ENCODE data around the gene EYA4. TPM values are rescaled to one million over a fixed set of nuclear protein-coding genes. Genes with fewer than 3 reads are reported as not detected.
"Not testable (repeated sequence)": the region's sequence is repeated elsewhere in the genome, so short reads cannot be mapped to it uniquely, and the experiment has no call there.

The EYA4 gene
- total RNA-seq, 2 experiments from 2014 or later, result not detected

- H3K27ac Mint-ChIP-seq; CTCF ChIA-PET; H3K9me3 Mint-ChIP-seq (ENCODE audit: insufficient read depth); H3K27me3 Mint-ChIP-seq (ENCODE audit: low read depth); POLR2A ChIA-PET; H3K4me1 Mint-ChIP-seq (ENCODE audit: low read depth); ATAC-seq; DNase-seq; H3K4me3 Mint-ChIP-seq; H3K36me3 Mint-ChIP-seq (ENCODE audit: low read depth): not testable (repeated sequence)
Measured at GRCh38 chr6:133397601-133398000, 156.4 kb downstream of the EYA4 start.

DNA sequence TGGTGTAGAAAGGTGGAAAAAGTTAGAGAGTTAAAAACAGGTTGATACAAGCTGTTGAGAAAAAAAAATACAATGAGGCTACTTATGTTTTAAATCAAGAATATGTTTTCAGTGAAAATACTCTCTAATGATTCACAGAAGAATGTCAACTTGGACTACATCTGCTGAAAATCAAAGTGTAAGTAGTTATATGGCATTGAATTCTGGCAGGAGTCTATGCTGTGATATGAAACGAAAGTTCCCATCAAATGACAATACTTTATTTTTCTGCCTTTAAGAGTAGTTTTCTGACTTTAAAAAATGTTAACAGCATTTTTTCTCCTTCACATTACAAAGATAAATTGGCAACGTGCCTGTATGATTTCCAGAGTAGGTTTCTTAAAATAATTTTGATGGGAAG lies 158.3 kb downstream of the EYA4 start:
- DNase-seq (no peak), ATAC-seq (no peak)
- Mint-ChIP-seq H3K4me3 (no peak overlapping the region), H3K27ac (no peak overlapping the region), H3K9me3 (ENCODE audit: insufficient read depth) (no peaks in the 10 kb centered on the region), H3K4me1 (ENCODE audit: low read depth) (no peaks in the 10 kb centered on the region), H3K27me3 (ENCODE audit: low read depth) (no peaks in the 10 kb centered on the region), H3K36me3 (ENCODE audit: low read depth) (no peaks in the 10 kb centered on the region)
- ChIA-PET CTCF (no interaction called here), POLR2A (no interaction called here)

DNA sequence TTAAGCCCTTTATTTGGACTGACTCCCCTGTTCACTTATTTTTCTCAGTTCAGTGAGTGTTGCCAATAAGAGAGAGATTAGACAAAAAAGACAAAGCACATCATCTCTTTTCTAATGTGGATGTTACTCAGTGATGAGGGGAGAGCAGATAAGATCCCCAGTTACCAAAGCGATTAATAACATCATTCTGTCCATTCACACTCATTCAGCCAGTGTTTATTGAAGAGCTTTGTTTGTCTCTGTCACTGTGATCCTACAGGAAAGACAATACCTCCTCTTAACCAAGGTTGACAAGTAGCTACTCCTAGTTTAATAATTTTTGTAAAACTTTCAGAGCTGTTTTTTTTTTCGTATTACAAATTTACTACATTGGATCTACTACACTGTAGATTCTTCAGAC lies 163.0 kb downstream of the EYA4 start:
- DNase-seq (no peak), ATAC-seq (no peak)
- ChIA-PET POLR2A (no interaction called here), CTCF (interaction anchor here (0.7 kb wide), 1 partner anchor 659 kb away, joined by 3 read pairs; no protein-coding TSS in a partner anchor)
- Mint-ChIP-seq H3K9me3 (ENCODE audit: insufficient read depth) (no peaks in the 10 kb centered on the region), H3K4me3 (no peak overlapping the region), H3K27ac (no peak overlapping the region), H3K36me3 (ENCODE audit: low read depth) (no peaks in the 10 kb centered on the region), H3K27me3 (ENCODE audit: low read depth) (no peaks in the 10 kb centered on the region), H3K4me1 (ENCODE audit: low read depth) (no peaks in the 10 kb centered on the region)

GRCh38 chr6:133404728-133405127 lies 163.6 kb downstream of the EYA4 start:
- Mint-ChIP-seq H3K4me1 (ENCODE audit: low read depth) (no peaks in the 10 kb centered on the region), H3K27ac (no peak overlapping the region), H3K4me3 (no peak overlapping the region), H3K9me3 (ENCODE audit: insufficient read depth) (no peaks in the 10 kb centered on the region), H3K36me3 (ENCODE audit: low read depth) (no peaks in the 10 kb centered on the region), H3K27me3 (ENCODE audit: low read depth) (no peaks in the 10 kb centered on the region)
- no peak for ATAC-seq
- no peak for DNase-seq
- ChIA-PET POLR2A (no interaction called here), CTCF (interaction anchor here (0.7 kb wide), 1 partner anchor 659 kb away, joined by 3 read pairs; no protein-coding TSS in a partner anchor)

GRCh38 chr6:133407320-133408100 lies 166.4 kb downstream of the EYA4 start:
- Mint-ChIP-seq H3K36me3 (ENCODE audit: low read depth) (no peaks in the 10 kb centered on the region), H3K27ac (no peak overlapping the region), H3K9me3 (ENCODE audit: insufficient read depth) (no peaks in the 10 kb centered on the region), H3K27me3 (ENCODE audit: low read depth) (no peaks in the 10 kb centered on the region), H3K4me3 (no peak overlapping the region), H3K4me1 (ENCODE audit: low read depth) (no peaks in the 10 kb centered on the region)
- DNase-seq (no peak), ATAC-seq (no peak)
- POLR2A ChIA-PET, result no interaction called here
- CTCF ChIA-PET, result no interaction called here

GRCh38 chr6:133408132-133408531 lies 167.0 kb downstream of the EYA4 start:
- Mint-ChIP-seq H3K27ac (no peak overlapping the region), H3K9me3 (ENCODE audit: insufficient read depth) (no peaks in the 10 kb centered on the region), H3K4me1 (ENCODE audit: low read depth) (no peaks in the 10 kb centered on the region), H3K27me3 (ENCODE audit: low read depth) (no peaks in the 10 kb centered on the region), H3K36me3 (ENCODE audit: low read depth) (no peaks in the 10 kb centered on the region), H3K4me3 (no peak overlapping the region)
- ATAC-seq (no peak), DNase-seq (no peak)
- CTCF ChIA-PET, result no interaction called here
- POLR2A ChIA-PET, result no interaction called here

DNA sequence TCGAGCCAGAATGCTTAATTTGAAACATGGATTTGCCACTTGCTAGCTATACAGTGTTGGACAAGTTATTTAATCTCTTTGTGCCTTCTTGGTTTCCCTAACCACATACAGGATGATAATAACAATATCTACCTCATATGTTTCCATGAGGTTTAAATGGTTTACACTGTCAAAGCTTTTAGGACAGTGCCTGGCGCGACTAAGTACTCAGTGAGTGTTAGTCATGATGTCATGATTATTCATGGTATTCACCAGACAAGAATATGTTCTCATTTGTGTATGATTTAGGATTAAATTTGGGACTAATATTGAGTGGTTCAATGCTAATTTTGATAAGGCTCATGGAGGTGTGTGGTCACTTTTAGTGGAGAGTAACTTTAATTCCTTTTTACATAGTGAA lies 167.4 kb downstream of the EYA4 start:
- no peaks in the 10 kb centered on the region for H3K36me3 Mint-ChIP-seq (ENCODE audit: low read depth)
- no peak overlapping the region for H3K4me3 Mint-ChIP-seq
- ChIA-PET CTCF (no interaction called here), POLR2A (no interaction called here)
- no peak for ATAC-seq
- no peaks in the 10 kb centered on the region for H3K27me3 Mint-ChIP-seq (ENCODE audit: low read depth)
- H3K4me1 Mint-ChIP-seq (ENCODE audit: low read depth), result no peaks in the 10 kb centered on the region
- no peak for DNase-seq
- H3K9me3 Mint-ChIP-seq (ENCODE audit: insufficient read depth), result no peaks in the 10 kb centered on the region
- no peak overlapping the region for H3K27ac Mint-ChIP-seq

GRCh38 chr6:133410638-133411435 lies 169.7 kb downstream of the EYA4 start:
- no peak overlapping the region for H3K4me3 Mint-ChIP-seq
- H3K4me1 Mint-ChIP-seq (ENCODE audit: low read depth), result no peaks in the 10 kb centered on the region
- ChIA-PET CTCF (no interaction called here), POLR2A (no interaction called here)
- DNase-seq, result no peak
- H3K27me3 Mint-ChIP-seq (ENCODE audit: low read depth), result no peaks in the 10 kb centered on the region
- ATAC-seq, result no peak
- H3K27ac Mint-ChIP-seq, result no peak overlapping the region
- no peaks in the 10 kb centered on the region for H3K9me3 Mint-ChIP-seq (ENCODE audit: insufficient read depth)
- no peaks in the 10 kb centered on the region for H3K36me3 Mint-ChIP-seq (ENCODE audit: low read depth)

DNA sequence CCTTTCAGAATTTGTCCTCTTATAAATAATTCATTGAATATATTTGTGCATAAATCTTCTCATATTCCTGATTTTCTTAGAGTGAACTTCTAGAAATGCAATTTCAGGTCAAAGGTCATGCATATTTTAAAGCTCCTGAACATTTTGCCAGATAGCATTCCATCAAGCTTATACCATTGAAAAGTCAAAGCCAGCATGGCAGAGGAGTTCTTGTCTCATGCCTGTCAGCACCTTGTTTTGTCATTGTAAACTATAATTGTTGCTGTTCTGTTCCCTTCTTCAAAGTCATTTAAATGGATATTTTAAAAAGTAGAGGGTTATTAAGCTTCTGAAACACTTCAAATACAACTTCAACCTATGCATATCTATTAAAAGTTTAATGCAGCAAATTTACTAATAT lies 170.6 kb downstream of the EYA4 start:
- Mint-ChIP-seq H3K4me3 (no peak overlapping the region), H3K27me3 (ENCODE audit: low read depth) (no peaks in the 10 kb centered on the region), H3K27ac (no peak overlapping the region), H3K4me1 (ENCODE audit: low read depth) (no peaks in the 10 kb centered on the region), H3K9me3 (ENCODE audit: insufficient read depth) (no peaks in the 10 kb centered on the region), H3K36me3 (ENCODE audit: low read depth) (no peaks in the 10 kb centered on the region)
- ChIA-PET CTCF (no interaction called here), POLR2A (no interaction called here)
- ATAC-seq (no peak), DNase-seq (no peak)

DNA sequence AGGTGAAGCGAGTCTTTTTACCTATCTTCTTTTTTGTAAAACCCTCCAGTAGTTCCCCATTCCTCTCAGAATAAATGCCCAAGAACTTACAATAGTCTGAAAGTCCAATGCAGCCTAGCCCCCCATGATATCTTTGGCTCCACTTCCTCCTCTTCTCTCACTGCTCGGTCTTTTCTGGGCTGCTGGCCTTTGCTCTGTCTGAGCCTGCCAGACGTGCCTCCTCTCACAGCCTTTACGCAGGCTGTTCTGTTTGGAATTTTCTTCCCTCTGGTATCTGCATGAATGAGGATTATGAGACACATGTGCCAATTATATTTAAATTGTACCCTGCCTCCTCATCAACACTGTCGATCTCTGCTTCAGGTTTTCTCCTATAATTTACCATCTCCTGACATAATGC lies 174.1 kb downstream of the EYA4 start:
- H3K4me3 Mint-ChIP-seq, result no peak overlapping the region
- POLR2A ChIA-PET, result no interaction called here
- no peak for ATAC-seq

GRCh38 chr6:133418108-133418507 lies 177.0 kb downstream of the EYA4 start:
- CTCF ChIA-PET, result no interaction called here
- no peak for DNase-seq
- Mint-ChIP-seq H3K4me1 (ENCODE audit: low read depth) (no peaks in the 10 kb centered on the region), H3K9me3 (ENCODE audit: insufficient read depth) (no peaks in the 10 kb centered on the region), H3K27me3 (ENCODE audit: low read depth) (no peaks in the 10 kb centered on the region), H3K27ac (no peak overlapping the region), H3K4me3 (no peak overlapping the region), H3K36me3 (ENCODE audit: low read depth) (no peaks in the 10 kb centered on the region)
- no peak for ATAC-seq
- POLR2A ChIA-PET, result no interaction called here

More for the DNA sequence above, 174.1 kb downstream of the EYA4 start:
- H3K27ac Mint-ChIP-seq, result no peak overlapping the region
- no peaks in the 10 kb centered on the region for H3K4me1 Mint-ChIP-seq (ENCODE audit: low read depth)
- H3K9me3 Mint-ChIP-seq (ENCODE audit: insufficient read depth), result no peaks in the 10 kb centered on the region
- no peak for DNase-seq
- no peaks in the 10 kb centered on the region for H3K27me3 Mint-ChIP-seq (ENCODE audit: low read depth)
- CTCF ChIA-PET, result no interaction called here
- H3K36me3 Mint-ChIP-seq (ENCODE audit: low read depth), result no peaks in the 10 kb centered on the region

DNA sequence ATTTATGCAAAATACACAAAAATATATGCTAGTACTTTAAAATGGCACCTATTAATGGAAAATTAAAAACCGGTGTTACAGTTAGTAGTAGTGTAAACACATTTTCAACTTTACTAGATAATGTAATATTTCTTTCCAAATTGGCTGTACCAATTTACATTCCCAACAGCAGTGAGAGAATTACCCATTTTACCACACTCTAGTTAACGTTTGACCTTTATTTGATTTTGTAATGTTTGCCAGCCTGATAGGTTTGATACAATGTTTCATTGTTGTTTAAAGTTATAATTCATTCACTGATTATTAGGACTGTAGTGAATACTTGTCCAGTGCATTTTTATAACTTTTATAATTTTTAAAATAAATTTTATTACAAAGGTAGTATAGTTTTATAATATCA lies 182.1 kb downstream of the EYA4 start:
- POLR2A ChIA-PET, result no interaction called here
- DNase-seq (no peak), ATAC-seq (no peak)
- Mint-ChIP-seq H3K4me3 (no peak overlapping the region), H3K27ac (no peak overlapping the region), H3K36me3 (ENCODE audit: low read depth) (no peaks in the 10 kb centered on the region), H3K9me3 (ENCODE audit: insufficient read depth) (no peaks in the 10 kb centered on the region), H3K27me3 (ENCODE audit: low read depth) (no peaks in the 10 kb centered on the region), H3K4me1 (ENCODE audit: low read depth) (no peaks in the 10 kb centered on the region)
- CTCF ChIA-PET, result no interaction called here

Data from activated CD8-positive, alpha-beta T cell treated with anti-CD3 and anti-CD28 coated beads, Interleukin-2, amount 10 ng/mL, durations not matched to agents 7 days and 5 days (primary cell).